ENCODE measurements around the gene SOHLH2. TPM values are rescaled to one million over a fixed set of nuclear protein-coding genes. Genes with fewer than 3 reads are reported as not detected.

SOHLH2 gene
- total RNA-seq, 1 donor from 2014 or later = 0.55 TPM

DNA sequence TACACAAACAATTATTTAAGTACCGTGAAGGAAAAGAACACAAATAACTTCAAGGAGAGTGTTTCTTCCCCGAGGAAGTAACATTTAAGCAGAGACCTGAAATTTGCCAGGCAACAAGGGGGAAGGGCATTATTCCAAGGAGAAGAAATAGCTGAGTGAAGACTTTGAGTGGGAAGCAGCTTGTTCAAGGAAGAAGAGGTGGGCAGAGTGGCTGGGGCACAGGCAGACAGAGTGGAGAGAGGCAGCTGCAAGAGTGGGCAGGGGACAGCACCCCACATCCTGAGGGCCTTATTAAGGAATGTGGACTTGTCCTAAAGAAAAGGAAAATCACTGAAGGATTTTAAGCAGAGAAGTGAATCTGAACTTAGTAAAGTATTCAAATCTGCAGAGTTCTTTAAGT is 78.5 kb downstream of the SOHLH2 start:
- H3K36me3 Mint-ChIP-seq (ENCODE audit: insufficient read depth) = no peaks in the 10 kb centered on the region
- H3K4me3 Mint-ChIP-seq (ENCODE audit: low read depth) = no peak overlapping the region
- no peaks in the 10 kb centered on the region for H3K4me1 Mint-ChIP-seq (ENCODE audit: low read depth)

DNA sequence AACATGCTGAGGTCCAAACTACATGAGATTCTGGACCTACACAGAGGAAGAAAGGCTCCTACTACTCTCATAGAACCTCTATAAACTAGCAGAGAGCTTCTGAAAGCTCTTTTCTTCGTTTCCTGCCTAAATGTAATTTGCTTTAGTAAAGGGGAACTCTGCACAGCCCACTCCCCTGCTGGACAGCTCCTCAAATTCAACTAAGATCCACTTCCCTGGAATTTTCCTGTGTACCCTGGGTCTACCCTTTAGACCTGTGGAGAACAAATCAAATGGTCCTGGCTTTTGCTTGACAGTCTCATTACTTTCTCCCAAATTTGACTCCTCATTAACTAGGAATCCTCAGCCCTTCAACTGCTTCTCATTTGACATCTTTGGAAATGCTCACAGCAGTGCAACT is 79.7 kb downstream of the SOHLH2 start:
- peaks cover 6% of the 10 kb centered on the region for H3K4me1 Mint-ChIP-seq (ENCODE audit: low read depth)
- no peaks in the 10 kb centered on the region for H3K36me3 Mint-ChIP-seq (ENCODE audit: insufficient read depth)
- H3K4me3 Mint-ChIP-seq (ENCODE audit: low read depth) = no peak overlapping the region
- peaks cover 48% of the 10 kb centered on the region for H3K27me3 Mint-ChIP-seq
- no peaks in the 10 kb centered on the region for H3K9me3 Mint-ChIP-seq (ENCODE audit: low read depth)
- no peak for DNase-seq (ENCODE audit: low spot score, unreplicated experiment)
- peak overlapping the region; percentile 23 for H3K27ac Mint-ChIP-seq
- TF ChIP-seq, protein P1, sequence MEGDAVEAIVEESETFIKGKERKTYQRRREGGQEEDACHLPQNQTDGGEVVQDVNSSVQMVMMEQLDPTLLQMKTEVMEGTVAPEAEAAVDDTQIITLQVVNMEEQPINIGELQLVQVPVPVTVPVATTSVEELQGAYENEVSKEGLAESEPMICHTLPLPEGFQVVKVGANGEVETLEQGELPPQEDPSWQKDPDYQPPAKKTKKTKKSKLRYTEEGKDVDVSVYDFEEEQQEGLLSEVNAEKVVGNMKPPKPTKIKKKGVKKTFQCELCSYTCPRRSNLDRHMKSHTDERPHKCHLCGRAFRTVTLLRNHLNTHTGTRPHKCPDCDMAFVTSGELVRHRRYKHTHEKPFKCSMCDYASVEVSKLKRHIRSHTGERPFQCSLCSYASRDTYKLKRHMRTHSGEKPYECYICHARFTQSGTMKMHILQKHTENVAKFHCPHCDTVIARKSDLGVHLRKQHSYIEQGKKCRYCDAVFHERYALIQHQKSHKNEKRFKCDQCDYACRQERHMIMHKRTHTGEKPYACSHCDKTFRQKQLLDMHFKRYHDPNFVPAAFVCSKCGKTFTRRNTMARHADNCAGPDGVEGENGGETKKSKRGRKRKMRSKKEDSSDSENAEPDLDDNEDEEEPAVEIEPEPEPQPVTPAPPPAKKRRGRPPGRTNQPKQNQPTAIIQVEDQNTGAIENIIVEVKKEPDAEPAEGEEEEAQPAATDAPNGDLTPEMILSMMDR (IDR thresholded peaks at IDR 0.05; ENCODE audit: unreplicated experiment) = no peak

More for the DNA sequence above, 78.5 kb downstream of the SOHLH2 start:
- Mint-ChIP-seq H3K27ac (no peak overlapping the region), H3K9me3 (ENCODE audit: low read depth) (peaks cover 7% of the 10 kb centered on the region), H3K27me3 (peaks cover 37% of the 10 kb centered on the region)
- DNase-seq (ENCODE audit: low spot score, unreplicated experiment) = no peak
- TF ChIP-seq, protein P1 (IDR thresholded peaks at IDR 0.05; ENCODE audit: unreplicated experiment) = no peak

- DNase-seq (ENCODE audit: low spot score, unreplicated experiment) = no peak
- H3K9me3 Mint-ChIP-seq (ENCODE audit: low read depth) = no peaks in the 10 kb centered on the region
Measured at GRCh38 chr13:36133950-36134626, 80.3 kb downstream of the SOHLH2 start.

GRCh38 chr13:36132376-36132775 is 82.0 kb downstream of the SOHLH2 start:
- H3K27me3 Mint-ChIP-seq = peaks cover 70% of the 10 kb centered on the region
- peaks cover 6% of the 10 kb centered on the region for H3K4me1 Mint-ChIP-seq (ENCODE audit: low read depth)
- H3K4me3 Mint-ChIP-seq (ENCODE audit: low read depth) = peak overlapping the region; percentile 3
- no peak for DNase-seq (ENCODE audit: low spot score, unreplicated experiment)
- H3K27ac Mint-ChIP-seq = no peak overlapping the region
- H3K36me3 Mint-ChIP-seq (ENCODE audit: insufficient read depth) = no peaks in the 10 kb centered on the region
- no peaks in the 10 kb centered on the region for H3K9me3 Mint-ChIP-seq (ENCODE audit: low read depth)
- TF ChIP-seq, protein P1 (IDR thresholded peaks at IDR 0.05; ENCODE audit: unreplicated experiment) = no peak

More at GRCh38 chr13:36133950-36134626, 80.3 kb downstream of the SOHLH2 start:
- Mint-ChIP-seq H3K36me3 (ENCODE audit: insufficient read depth) (no peaks in the 10 kb centered on the region), H3K27ac (no peak overlapping the region), H3K4me3 (ENCODE audit: low read depth) (no peak overlapping the region), H3K4me1 (ENCODE audit: low read depth) (peaks cover 6% of the 10 kb centered on the region), H3K27me3 (peaks cover 53% of the 10 kb centered on the region)
- TF ChIP-seq, protein P1 (IDR thresholded peaks at IDR 0.05; ENCODE audit: unreplicated experiment) = peak; percentile 12

GRCh38 chr13:36131931-36132297 is 82.4 kb downstream of the SOHLH2 start:
- Mint-ChIP-seq H3K9me3 (ENCODE audit: low read depth) (no peaks in the 10 kb centered on the region), H3K36me3 (ENCODE audit: insufficient read depth) (no peaks in the 10 kb centered on the region), H3K4me3 (ENCODE audit: low read depth) (peak overlapping the region; percentile 70), H3K4me1 (ENCODE audit: low read depth) (peaks cover 6% of the 10 kb centered on the region), H3K27me3 (peaks cover 72% of the 10 kb centered on the region), H3K27ac (no peak overlapping the region)
- TF ChIP-seq, protein P1 (IDR thresholded peaks at IDR 0.05; ENCODE audit: unreplicated experiment) = no peak
- no peak for DNase-seq (ENCODE audit: low spot score, unreplicated experiment)

Measured in progenitor cell of endocrine pancreas (in vitro differentiated cells).